NCI-H1694 (cell line): ENCODE measurements around the gene TRABD.
"Not testable (repeated sequence)": the region's sequence is repeated elsewhere in the genome, so short reads cannot be mapped to it uniquely, and the experiment has no call there.

ENCODE experiments used
- DNase-seq: peaks from one replicate; lab custom pipeline; 2025; lab: John Stamatoyannopoulos, UW

Gene TRABD

GRCh38 chr22:50151571-50152537, 33.9 kb upstream of the TRABD start:
- no peak for DNase-seq

- DNase-seq = no peak
These were observed 32.5 kb upstream of the TRABD start for GRCh38 chr22:50153056-50153755.

- DNase-seq = no peak
These were observed 32.0 kb upstream of the TRABD start for GRCh38 chr22:50153756-50154140.

GRCh38 chr22:50157709-50158375, 27.9 kb upstream of the TRABD start:
- no peak for DNase-seq

GRCh38 chr22:50160947-50161346, 24.8 kb upstream of the TRABD start:
- DNase-seq = no peak

- no peak for DNase-seq
These were observed 24.0 kb upstream of the TRABD start for GRCh38 chr22:50161508-50162390.

GRCh38 chr22:50162391-50162956, 23.2 kb upstream of the TRABD start:
- no peak for DNase-seq

- no peak for DNase-seq
These were observed 20.1 kb upstream of the TRABD start for GRCh38 chr22:50165436-50166123.

- DNase-seq = no peak
These were observed 17.8 kb upstream of the TRABD start for GRCh38 chr22:50167689-50168489.

GRCh38 chr22:50168490-50169180, 17.1 kb upstream of the TRABD start:
- not testable (repeated sequence) for DNase-seq

- no peak for DNase-seq
These were observed 16.4 kb upstream of the TRABD start for GRCh38 chr22:50169181-50169759.

- no peak for DNase-seq
These were observed 15.9 kb upstream of the TRABD start for GRCh38 chr22:50169774-50170341.

- no peak for DNase-seq
These were observed 15.0 kb upstream of the TRABD start, which contains the start of gene PANX2 for GRCh38 chr22:50170453-50171318. Gene PANX2, plus strand, starts transcription at chr22:50170731. Its CDS starts 0 bp downstream, at chr22:50170731.

- no peak for DNase-seq
These were observed 14.3 kb upstream of the TRABD start for GRCh38 chr22:50171319-50171964.

- DNase-seq = no peak
These were observed 13.7 kb upstream of the TRABD start for GRCh38 chr22:50171965-50172421.

GRCh38 chr22:50173311-50173982, 12.3 kb upstream of the TRABD start:
- no peak for DNase-seq
